ENCODE measurements around the gene ABI3BP.

- TF ChIP-seq, protein P1, sequence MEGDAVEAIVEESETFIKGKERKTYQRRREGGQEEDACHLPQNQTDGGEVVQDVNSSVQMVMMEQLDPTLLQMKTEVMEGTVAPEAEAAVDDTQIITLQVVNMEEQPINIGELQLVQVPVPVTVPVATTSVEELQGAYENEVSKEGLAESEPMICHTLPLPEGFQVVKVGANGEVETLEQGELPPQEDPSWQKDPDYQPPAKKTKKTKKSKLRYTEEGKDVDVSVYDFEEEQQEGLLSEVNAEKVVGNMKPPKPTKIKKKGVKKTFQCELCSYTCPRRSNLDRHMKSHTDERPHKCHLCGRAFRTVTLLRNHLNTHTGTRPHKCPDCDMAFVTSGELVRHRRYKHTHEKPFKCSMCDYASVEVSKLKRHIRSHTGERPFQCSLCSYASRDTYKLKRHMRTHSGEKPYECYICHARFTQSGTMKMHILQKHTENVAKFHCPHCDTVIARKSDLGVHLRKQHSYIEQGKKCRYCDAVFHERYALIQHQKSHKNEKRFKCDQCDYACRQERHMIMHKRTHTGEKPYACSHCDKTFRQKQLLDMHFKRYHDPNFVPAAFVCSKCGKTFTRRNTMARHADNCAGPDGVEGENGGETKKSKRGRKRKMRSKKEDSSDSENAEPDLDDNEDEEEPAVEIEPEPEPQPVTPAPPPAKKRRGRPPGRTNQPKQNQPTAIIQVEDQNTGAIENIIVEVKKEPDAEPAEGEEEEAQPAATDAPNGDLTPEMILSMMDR (conservative IDR thresholded peaks at IDR 0.05 in 1 of 2, IDR thresholded peaks at IDR 0.05 in 1 of 2; ENCODE audit: low read depth in 1 of 2, low read length in 2 of 2) = no peak
- TF ChIP-seq EZH2 (IDR thresholded peaks at IDR 0.05; ENCODE audit: low read length, missing control alignments) = no peak
Observed at GRCh38 chr3:101010296-101010695, 17.1 kb upstream of the ABI3BP start.

Data from fibroblast of lung (primary cell).